SK-N-SH treated with all-trans-retinoic acid at 6 μM for 48 hours (cell line): ENCODE measurements around the gene TNN.

Experiments used
- ATAC-seq: fragments of 200-7000 bp; cut with Tn5 transposase; 3 replicates; pipeline ENCODE4 v1.9.1; 2020; ENCODE audit warnings: mild to moderate bottlenecking, moderate library complexity
- ARNTL ChIP-seq: fragments of 450-650 bp; formaldehyde crosslinking; IDR thresholded peaks from 2 replicates; pipeline ENCODE4 v1.5.0; 2020; ENCODE audit warnings: low read depth, mild to moderate bottlenecking, moderate library complexity, borderline replicate concordance
- BACH2 ChIP-seq: fragments of 250-450 bp; sonication (Bioruptor Pico); IDR thresholded peaks from 2 replicates; pipeline ENCODE4 v1.9.0; 2021; ENCODE audit warnings: mild to moderate bottlenecking, borderline replicate concordance
- CSDC2 ChIP-seq: fragments of 250-450 bp; sonication (Bioruptor Pico); IDR thresholded peaks from 2 replicates; pipeline ENCODE4 v1.5.0; 2020; ENCODE audit warnings: mild to moderate bottlenecking, moderate library complexity
- ESRRG ChIP-seq: fragments of 250-450 bp; sonication (Bioruptor Pico); IDR thresholded peaks from 2 replicates; pipeline ENCODE4 v1.6.1; 2021; ENCODE audit warnings: mild to moderate bottlenecking
- GLIS3 ChIP-seq: fragments of 250-450 bp; sonication (Bioruptor Pico); IDR thresholded peaks from 2 replicates; pipeline ENCODE4 v1.5.0; 2020; ENCODE audit warnings: mild to moderate bottlenecking, moderate library complexity
- ISL1 ChIP-seq: fragments of 250-450 bp; sonication (Bioruptor Pico); IDR thresholded peaks from 2 replicates; pipeline ENCODE4 v2.1.2; 2022; ENCODE audit warnings: mild to moderate bottlenecking, moderate library complexity
- OSR1 ChIP-seq: fragments of 250-450 bp; sonication (Bioruptor Pico); IDR thresholded peaks from 2 replicates; pipeline ENCODE4 v1.8.0; 2022; ENCODE audit warnings: moderate library complexity, mild to moderate bottlenecking, inconsistent platforms
- PPARA ChIP-seq: fragments of 250-450 bp; sonication (Bioruptor Pico); IDR thresholded peaks from 2 replicates; pipeline ENCODE4 v1.5.0; 2020; ENCODE audit warnings: mild to moderate bottlenecking, borderline replicate concordance
- RARB ChIP-seq: fragments of 250-450 bp; sonication (Bioruptor Pico); IDR thresholded peaks from 2 replicates; pipeline ENCODE4 v1.8.0; 2021; ENCODE audit warnings: mild to moderate bottlenecking, moderate library complexity
- SNAI2 ChIP-seq: fragments of 250-450 bp; sonication (Bioruptor Pico); IDR thresholded peaks from 2 replicates; pipeline ENCODE4 v1.5.0; 2020; ENCODE audit warnings: mild to moderate bottlenecking, moderate library complexity
- TCF4 ChIP-seq: fragments of 250-450 bp; sonication (Bioruptor Pico); IDR thresholded peaks from 2 replicates; pipeline ENCODE4 v1.8.0; 2021; ENCODE audit warnings: mild to moderate bottlenecking, moderate library complexity, borderline replicate concordance
- TOX ChIP-seq: fragments of 250-450 bp; sonication (Bioruptor Pico); IDR thresholded peaks from 2 replicates; pipeline ENCODE4 v1.8.0; 2021; ENCODE audit warnings: mild to moderate bottlenecking, moderate library complexity, borderline replicate concordance
- ZC3H10 ChIP-seq: fragments of 250-450 bp; sonication (Bioruptor Pico); IDR thresholded peaks from 2 replicates; pipeline ENCODE4 v1.5.1; 2021; ENCODE audit warnings: mild to moderate bottlenecking, moderate library complexity
- ZFP3 ChIP-seq: fragments of 250-450 bp; sonication (Bioruptor Pico); IDR thresholded peaks from 2 replicates; pipeline ENCODE4 v1.5.0; 2020; ENCODE audit warnings: mild to moderate bottlenecking, moderate library complexity
- ZNF70 ChIP-seq: fragments of 450-650 bp; formaldehyde crosslinking; IDR thresholded peaks from 2 replicates; pipeline ENCODE4 v1.5.0; 2020; ENCODE audit warnings: mild to moderate bottlenecking, moderate library complexity
- ZNF8 ChIP-seq: fragments of 450-650 bp; formaldehyde crosslinking; IDR thresholded peaks from 2 replicates; pipeline ENCODE4 v1.5.0; 2020; ENCODE audit warnings: mild to moderate bottlenecking, moderate library complexity
- TF ChIP-seq, protein P1 (sequence below): fragments of 250-450 bp; sonication (Bioruptor Pico); IDR thresholded peaks from 2 replicates; pipeline ENCODE4 v1.5.1; 2020; ENCODE audit warnings: low read depth, mild to moderate bottlenecking, moderate library complexity
- TF ChIP-seq, protein P2 (sequence below): fragments of 250-450 bp; sonication (Bioruptor Pico); IDR thresholded peaks from 2 replicates; pipeline ENCODE4 v1.5.1; 2021; ENCODE audit warnings: mild to moderate bottlenecking, moderate library complexity
- TF ChIP-seq, protein P3 (sequence below): fragments of 250-450 bp; sonication (Bioruptor Pico); IDR thresholded peaks from 2 replicates; pipeline ENCODE4 v1.5.0; 2020; ENCODE audit warnings: mild to moderate bottlenecking, moderate library complexity
- TF ChIP-seq, protein P4 (sequence below): fragments of 250-450 bp; sonication (Bioruptor Pico); IDR thresholded peaks from 2 replicates; pipeline ENCODE4 v1.8.0; 2020; ENCODE audit warnings: mild to moderate bottlenecking, moderate library complexity, borderline replicate concordance

Gene TNN

DNA sequence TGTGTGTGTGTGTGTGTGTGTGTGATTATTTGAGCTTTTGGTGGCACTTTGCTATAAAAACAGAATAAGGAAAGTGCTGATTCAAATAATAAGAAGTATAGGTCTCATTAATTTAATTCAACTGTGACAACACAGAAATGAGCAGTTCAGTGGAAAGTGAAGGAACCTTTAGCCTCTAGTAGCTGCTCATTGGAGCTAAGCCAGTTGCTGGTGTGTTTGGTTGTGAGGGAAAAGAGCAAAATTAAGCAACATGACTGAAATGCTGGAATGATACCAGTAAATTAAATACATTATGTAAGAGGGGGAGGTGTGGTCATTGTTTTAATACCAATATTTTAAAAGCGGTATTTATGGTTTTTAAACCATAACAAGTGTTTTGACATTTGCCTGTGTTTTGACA, 69.7 kb downstream of the TNN start (continued):
- TF ChIP-seq, protein P1, sequence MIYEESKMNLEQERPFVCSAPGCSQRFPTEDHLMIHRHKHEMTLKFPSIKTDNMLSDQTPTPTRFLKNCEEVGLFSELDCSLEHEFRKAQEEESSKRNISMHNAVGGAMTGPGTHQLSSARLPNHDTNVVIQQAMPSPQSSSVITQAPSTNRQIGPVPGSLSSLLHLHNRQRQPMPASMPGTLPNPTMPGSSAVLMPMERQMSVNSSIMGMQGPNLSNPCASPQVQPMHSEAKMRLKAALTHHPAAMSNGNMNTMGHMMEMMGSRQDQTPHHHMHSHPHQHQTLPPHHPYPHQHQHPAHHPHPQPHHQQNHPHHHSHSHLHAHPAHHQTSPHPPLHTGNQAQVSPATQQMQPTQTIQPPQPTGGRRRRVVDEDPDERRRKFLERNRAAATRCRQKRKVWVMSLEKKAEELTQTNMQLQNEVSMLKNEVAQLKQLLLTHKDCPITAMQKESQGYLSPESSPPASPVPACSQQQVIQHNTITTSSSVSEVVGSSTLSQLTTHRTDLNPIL (CRISPR knock-in tag) = no peak
- TF ChIP-seq ESRRG = no peak
- no peak for TF ChIP-seq ZNF8 (CRISPR knock-in tag)
- no peak for TF ChIP-seq BACH2
- no peak for TF ChIP-seq OSR1 (CRISPR knock-in tag)
- TF ChIP-seq ZFP3 (CRISPR knock-in tag) = no peak

DNA sequence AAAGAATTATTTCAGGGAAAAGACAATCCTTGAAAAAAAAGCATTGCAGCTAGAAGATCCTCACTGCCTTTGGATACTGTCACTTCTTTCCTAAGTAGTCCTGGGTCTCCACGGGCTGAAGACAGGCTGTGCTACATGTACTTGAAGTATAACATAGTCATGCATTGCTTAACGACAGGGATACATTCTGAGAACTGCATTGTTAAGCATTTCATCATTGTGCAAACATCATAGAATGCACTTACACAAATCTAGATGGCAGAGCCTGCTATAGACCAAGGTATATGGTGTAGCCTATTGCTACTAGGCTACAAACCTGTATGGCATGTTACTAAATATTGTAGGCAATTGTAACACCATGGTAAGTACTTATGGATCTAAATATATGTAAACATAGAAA, 70.9 kb downstream of the TNN start:
- no peak for ATAC-seq
- no peak for TF ChIP-seq GLIS3 (CRISPR knock-in tag)
- TF ChIP-seq ZNF70 (CRISPR knock-in tag) = no peak
- no peak for TF ChIP-seq PPARA (CRISPR knock-in tag)

DNA sequence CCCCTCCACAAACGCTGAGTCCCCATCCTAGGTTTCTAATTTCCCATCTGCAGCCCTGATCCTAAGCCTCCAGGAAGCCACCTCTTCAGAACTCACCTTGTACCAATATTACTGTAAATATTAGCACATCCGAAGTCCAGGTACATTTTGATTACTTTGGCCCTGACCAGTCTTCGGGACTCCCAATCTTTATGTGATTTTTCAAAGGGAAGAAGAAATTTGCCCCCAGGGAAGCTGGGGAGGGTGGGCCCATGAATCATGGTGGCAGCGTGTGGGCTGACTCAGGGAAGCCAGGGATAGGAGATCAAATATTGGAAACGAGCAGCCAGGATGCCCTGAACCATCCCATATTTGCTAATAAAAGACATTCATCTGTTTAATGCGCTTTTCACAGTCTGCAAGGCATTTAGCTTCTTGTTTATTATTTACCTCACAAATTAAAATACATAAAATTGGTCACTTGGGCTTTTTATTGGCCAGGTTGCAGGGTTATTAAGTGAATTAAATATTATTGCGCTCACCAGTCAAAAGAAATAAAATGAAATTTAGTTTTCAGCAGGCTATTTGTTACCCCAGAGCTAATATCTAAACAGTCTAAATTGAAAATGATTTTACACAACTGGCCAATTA, 78.4 kb downstream of the TNN start:
- ATAC-seq = no peak
- TF ChIP-seq ESRRG (no peak), TOX (no peak), GLIS3 (CRISPR knock-in tag) (no peak), TCF4 (no peak), ARNTL (CRISPR knock-in tag) (no peak), ZNF70 (CRISPR knock-in tag) (no peak), ZC3H10 (no peak), SNAI2 (CRISPR knock-in tag) (no peak), ISL1 (CRISPR knock-in tag) (no peak), BACH2 (no peak), RARB (no peak), ZFP3 (CRISPR knock-in tag) (no peak)
- TF ChIP-seq, protein P2, sequence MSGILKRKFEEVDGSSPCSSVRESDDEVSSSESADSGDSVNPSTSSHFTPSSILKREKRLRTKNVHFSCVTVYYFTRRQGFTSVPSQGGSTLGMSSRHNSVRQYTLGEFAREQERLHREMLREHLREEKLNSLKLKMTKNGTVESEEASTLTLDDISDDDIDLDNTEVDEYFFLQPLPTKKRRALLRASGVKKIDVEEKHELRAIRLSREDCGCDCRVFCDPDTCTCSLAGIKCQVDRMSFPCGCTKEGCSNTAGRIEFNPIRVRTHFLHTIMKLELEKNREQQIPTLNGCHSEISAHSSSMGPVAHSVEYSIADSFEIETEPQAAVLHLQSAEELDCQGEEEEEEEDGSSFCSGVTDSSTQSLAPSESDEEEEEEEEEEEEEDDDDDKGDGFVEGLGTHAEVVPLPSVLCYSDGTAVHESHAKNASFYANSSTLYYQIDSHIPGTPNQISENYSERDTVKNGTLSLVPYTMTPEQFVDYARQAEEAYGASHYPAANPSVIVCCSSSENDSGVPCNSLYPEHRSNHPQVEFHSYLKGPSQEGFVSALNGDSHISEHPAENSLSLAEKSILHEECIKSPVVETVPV (CRISPR knock-in tag) = no peak
- TF ChIP-seq, protein P3, sequence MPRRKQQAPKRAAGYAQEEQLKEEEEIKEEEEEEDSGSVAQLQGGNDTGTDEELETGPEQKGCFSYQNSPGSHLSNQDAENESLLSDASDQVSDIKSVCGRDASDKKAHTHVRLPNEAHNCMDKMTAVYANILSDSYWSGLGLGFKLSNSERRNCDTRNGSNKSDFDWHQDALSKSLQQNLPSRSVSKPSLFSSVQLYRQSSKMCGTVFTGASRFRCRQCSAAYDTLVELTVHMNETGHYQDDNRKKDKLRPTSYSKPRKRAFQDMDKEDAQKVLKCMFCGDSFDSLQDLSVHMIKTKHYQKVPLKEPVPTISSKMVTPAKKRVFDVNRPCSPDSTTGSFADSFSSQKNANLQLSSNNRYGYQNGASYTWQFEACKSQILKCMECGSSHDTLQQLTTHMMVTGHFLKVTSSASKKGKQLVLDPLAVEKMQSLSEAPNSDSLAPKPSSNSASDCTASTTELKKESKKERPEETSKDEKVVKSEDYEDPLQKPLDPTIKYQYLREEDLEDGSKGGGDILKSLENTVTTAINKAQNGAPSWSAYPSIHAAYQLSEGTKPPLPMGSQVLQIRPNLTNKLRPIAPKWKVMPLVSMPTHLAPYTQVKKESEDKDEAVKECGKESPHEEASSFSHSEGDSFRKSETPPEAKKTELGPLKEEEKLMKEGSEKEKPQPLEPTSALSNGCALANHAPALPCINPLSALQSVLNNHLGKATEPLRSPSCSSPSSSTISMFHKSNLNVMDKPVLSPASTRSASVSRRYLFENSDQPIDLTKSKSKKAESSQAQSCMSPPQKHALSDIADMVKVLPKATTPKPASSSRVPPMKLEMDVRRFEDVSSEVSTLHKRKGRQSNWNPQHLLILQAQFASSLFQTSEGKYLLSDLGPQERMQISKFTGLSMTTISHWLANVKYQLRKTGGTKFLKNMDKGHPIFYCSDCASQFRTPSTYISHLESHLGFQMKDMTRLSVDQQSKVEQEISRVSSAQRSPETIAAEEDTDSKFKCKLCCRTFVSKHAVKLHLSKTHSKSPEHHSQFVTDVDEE (CRISPR knock-in tag) = no peak
- TF ChIP-seq, all 23 proteins: peak for 0

DNA sequence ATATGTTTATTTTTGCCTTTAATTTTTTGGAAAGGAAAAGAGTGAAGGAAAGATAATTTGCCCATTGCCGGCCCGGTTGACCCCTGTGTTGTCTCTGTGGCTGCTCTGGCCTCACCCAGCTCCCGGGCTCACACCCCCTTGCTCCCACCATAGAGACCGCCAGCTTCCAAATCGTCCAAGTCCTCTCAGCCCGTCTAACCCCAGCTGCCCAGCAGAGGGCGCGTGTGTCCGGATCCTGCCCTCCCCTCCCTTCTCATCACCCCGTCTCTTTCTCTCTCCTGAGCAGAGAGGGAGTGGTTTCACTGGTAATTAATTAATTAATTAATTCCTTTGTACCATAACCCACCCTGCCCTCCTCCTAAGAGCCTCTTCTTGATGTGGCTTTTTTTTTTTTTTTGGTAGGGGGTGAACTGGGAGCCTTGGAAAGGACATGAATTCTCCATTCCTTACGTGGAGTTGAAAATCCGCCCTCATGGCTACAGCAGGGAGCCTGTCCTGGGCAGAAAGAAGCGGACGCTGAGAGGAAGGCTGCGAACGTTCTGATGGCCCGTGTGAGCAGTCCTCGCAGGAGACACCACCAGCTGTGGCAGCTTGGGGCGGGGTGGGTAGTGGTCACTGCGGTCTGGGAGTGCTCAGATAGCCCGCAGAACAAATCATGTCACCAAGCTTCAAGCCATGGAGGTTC, 79.0 kb downstream of the TNN start:
- TF ChIP-seq TOX (no peak), ESRRG (no peak), CSDC2 (CRISPR knock-in tag) (no peak), ZC3H10 (no peak), ISL1 (CRISPR knock-in tag) (no peak), ZFP3 (CRISPR knock-in tag) (no peak), SNAI2 (CRISPR knock-in tag) (no peak), OSR1 (CRISPR knock-in tag) (no peak), BACH2 (no peak), ZNF8 (CRISPR knock-in tag) (no peak), ARNTL (CRISPR knock-in tag) (no peak)
- TF ChIP-seq, protein P2 (CRISPR knock-in tag) = no peak
- TF ChIP-seq, protein P4, sequence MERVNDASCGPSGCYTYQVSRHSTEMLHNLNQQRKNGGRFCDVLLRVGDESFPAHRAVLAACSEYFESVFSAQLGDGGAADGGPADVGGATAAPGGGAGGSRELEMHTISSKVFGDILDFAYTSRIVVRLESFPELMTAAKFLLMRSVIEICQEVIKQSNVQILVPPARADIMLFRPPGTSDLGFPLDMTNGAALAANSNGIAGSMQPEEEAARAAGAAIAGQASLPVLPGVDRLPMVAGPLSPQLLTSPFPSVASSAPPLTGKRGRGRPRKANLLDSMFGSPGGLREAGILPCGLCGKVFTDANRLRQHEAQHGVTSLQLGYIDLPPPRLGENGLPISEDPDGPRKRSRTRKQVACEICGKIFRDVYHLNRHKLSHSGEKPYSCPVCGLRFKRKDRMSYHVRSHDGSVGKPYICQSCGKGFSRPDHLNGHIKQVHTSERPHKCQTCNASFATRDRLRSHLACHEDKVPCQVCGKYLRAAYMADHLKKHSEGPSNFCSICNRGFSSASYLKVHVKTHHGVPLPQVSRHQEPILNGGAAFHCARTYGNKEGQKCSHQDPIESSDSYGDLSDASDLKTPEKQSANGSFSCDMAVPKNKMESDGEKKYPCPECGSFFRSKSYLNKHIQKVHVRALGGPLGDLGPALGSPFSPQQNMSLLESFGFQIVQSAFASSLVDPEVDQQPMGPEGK (CRISPR knock-in tag) = no peak

More for the DNA sequence above, 79.0 kb downstream of the TNN start:
- ATAC-seq = peak; percentile 94
